IMR-90 (cell line): ENCODE results near the gene DNAJB8. TPM values are rescaled to one million over a fixed set of nuclear protein-coding genes. Genes with fewer than 3 reads are reported as not detected.

ENCODE experiments used
- ATAC-seq: fragments of 200-7000 bp; cut with Tn5 transposase; 2 replicates; pipeline ENCODE4 v1.9.1; 2020; ENCODE audit warnings: low read depth, mild to moderate bottlenecking, moderate library complexity
- BruUV-seq: library from RNA; stranded (reverse); fragments of 400-500 nt; replicated peaks from 2 replicates; lab custom pipeline; 2021; lab: Mats Ljungman, UMichigan
- CTCF ChIA-PET: fragments of 300-600 bp; formaldehyde crosslinking; extraction: SDS; loops from one replicate; lab custom pipeline; 2021; ENCODE audit warnings: antibody characterized with exemption; lab: Yijun Ruan, JAX
- POLR2A ChIA-PET: fragments of 300-600 bp; sonication (Branson Sonifier 250); formaldehyde crosslinking; loops from one replicate; lab custom pipeline; 2022; ENCODE audit warnings: antibody characterized with exemption; ENCODE audit not compliant: unreplicated experiment; lab: Charles Lee
- DNase-seq: peaks from one replicate; pipeline ENCODE4 v3.0.0; 2013
- H2AFZ ChIP-seq: replicated peaks from 2 replicates; pipeline ENCODE3; 2013; ENCODE audit warnings: low read length, mild to moderate bottlenecking; ENCODE audit not compliant: poor library complexity
- H2AK5ac ChIP-seq: 2 replicates; pipeline ENCODE4 v1.6.1; 2013; ENCODE audit warnings: low read depth, low read length, inconsistent platforms
- H2AK9ac ChIP-seq: replicated peaks from 2 replicates; pipeline ENCODE3; 2013; ENCODE audit warnings: mild to moderate bottlenecking, low read depth, low read length, moderate library complexity; ENCODE audit not compliant: poor library complexity
- H2BK120ac ChIP-seq: 2 replicates; pipeline ENCODE4 v1.6.1; 2013; ENCODE audit warnings: low read depth, low read length, inconsistent platforms
- H2BK15ac ChIP-seq: 3 replicates; pipeline ENCODE4 v1.6.1; 2013; ENCODE audit warnings: low read depth, low read length, inconsistent platforms
- H2BK20ac ChIP-seq: 2 replicates; pipeline ENCODE4 v1.6.1; 2013; ENCODE audit warnings: low read depth, mild to moderate bottlenecking, inconsistent platforms, low read length, moderate library complexity
- H2BK5ac ChIP-seq: 2 replicates; pipeline ENCODE4 v1.6.1; 2013; ENCODE audit warnings: mild to moderate bottlenecking, low read depth, low read length, inconsistent platforms; ENCODE audit not compliant: poor library complexity, severe bottlenecking
- H3K14ac ChIP-seq: replicated peaks from 2 replicates; pipeline ENCODE4 v1.6.1; 2013; ENCODE audit warnings: low read depth, low read length, inconsistent platforms
- H3K18ac ChIP-seq: 2 replicates; pipeline ENCODE4 v1.6.1; 2013; ENCODE audit warnings: low read depth, low read length, control low read depth
- H3K23ac ChIP-seq: 2 replicates; pipeline ENCODE4 v1.6.1; 2013; ENCODE audit warnings: low read depth, low read length, inconsistent platforms
- H3K27ac ChIP-seq: 2 replicates; pipeline ENCODE4 v1.5.1; 2013; ENCODE audit warnings: mild to moderate bottlenecking, control low read depth, low read length; ENCODE audit not compliant: insufficient read depth
- H3K27me3 ChIP-seq: 2 replicates; pipeline ENCODE4 v1.6.1; 2013; ENCODE audit warnings: low read length; ENCODE audit not compliant: control insufficient read depth, insufficient read depth
- H3K36me3 ChIP-seq: 2 replicates; pipeline ENCODE4 v1.6.1; 2013; ENCODE audit warnings: low read length, mixed read lengths; ENCODE audit not compliant: control insufficient read depth, insufficient read depth
- H3K4ac ChIP-seq: 2 replicates; pipeline ENCODE4 v1.6.1; 2013; ENCODE audit warnings: low read depth, low read length, inconsistent platforms
- H3K4me1 ChIP-seq: 2 replicates; pipeline ENCODE4 v1.6.1; 2013; ENCODE audit warnings: low read length, mixed read lengths; ENCODE audit not compliant: control insufficient read depth, insufficient read depth
- H3K4me2 ChIP-seq: 2 replicates; pipeline ENCODE4 v1.6.1; 2013; ENCODE audit warnings: low read depth, mild to moderate bottlenecking, control low read depth, low read length, moderate library complexity
- H3K4me3 ChIP-seq: 2 replicates; pipeline ENCODE4 v1.5.1; 2013; ENCODE audit warnings: low read depth, mild to moderate bottlenecking, control low read depth, low read length, moderate library complexity; ENCODE audit not compliant: insufficient read depth
- H3K56ac ChIP-seq: 2 replicates; pipeline ENCODE4 v1.6.1; 2013; ENCODE audit warnings: low read length, inconsistent platforms; ENCODE audit not compliant: insufficient read depth; ENCODE audit errors: extremely low read depth
- H3K79me1 ChIP-seq, 2 experiments: 2 replicates each; pipeline ENCODE4 v1.6.1; 2013; ENCODE audit warnings: low read length in 2 of 2, inconsistent platforms in 1 of 2, low read depth in 1 of 2
- H3K9ac ChIP-seq: 2 replicates; pipeline ENCODE4 v1.6.1; 2013; ENCODE audit warnings: low read depth, low read length, control low read depth
- H3K9me1 ChIP-seq: 2 replicates; pipeline ENCODE4 v1.6.1; 2013; ENCODE audit warnings: low read length, inconsistent platforms; ENCODE audit not compliant: insufficient read depth
- H3K9me3 ChIP-seq: 2 replicates; pipeline ENCODE4 v1.6.1; 2013; ENCODE audit warnings: low read length; ENCODE audit not compliant: control insufficient read depth, insufficient read depth
- H4K20me1 ChIP-seq: 2 replicates; pipeline ENCODE4 v1.6.1; 2013; ENCODE audit warnings: low read length, inconsistent platforms; ENCODE audit not compliant: insufficient read depth
- H4K5ac ChIP-seq: 2 replicates; pipeline ENCODE4 v1.6.1; 2013; ENCODE audit warnings: mild to moderate bottlenecking, low read depth, low read length, control low read depth
- H4K8ac ChIP-seq, 2 experiments: 2 replicates each; pipeline ENCODE4 v1.6.1; 2013; ENCODE audit warnings: low read depth in 2 of 2, low read length in 2 of 2, control low read depth in 1 of 2, inconsistent platforms in 1 of 2
- H4K91ac ChIP-seq: 2 replicates; pipeline ENCODE4 v1.6.1; 2013; ENCODE audit warnings: low read depth, low read length, inconsistent platforms; ENCODE audit not compliant: insufficient read depth
- BHLHE40 ChIP-seq: fragments of 150-350 bp; IDR thresholded peaks from 2 replicates; pipeline ENCODE4 v1.6.1; 2016; ENCODE audit warnings: mild to moderate bottlenecking, low read depth, low read length
- CEBPB ChIP-seq: IDR thresholded peaks from 2 replicates; pipeline ENCODE4 v1.6.1; 2012; ENCODE audit warnings: low read depth, low read length, improper control_type of control experiment
- CHD1 ChIP-seq: IDR thresholded peaks from 2 replicates; pipeline ENCODE4 v1.6.1; 2012; ENCODE audit warnings: low read depth, low read length, improper control_type of control experiment
- CTCF ChIP-seq: conservative IDR thresholded peaks from 2 replicates; pipeline ENCODE4 v1.5.1; 2012; ENCODE audit warnings: mild to moderate bottlenecking, low read depth, low read length, improper control_type of control experiment
- ELK1 ChIP-seq: fragments of 150-350 bp; IDR thresholded peaks from 2 replicates; pipeline ENCODE4 v1.6.1; 2016; ENCODE audit warnings: low read depth, mild to moderate bottlenecking, low read length, moderate library complexity, borderline replicate concordance
- FOS ChIP-seq: fragments of 150-350 bp; IDR thresholded peaks from 2 replicates; pipeline ENCODE4 v1.6.1; 2016; ENCODE audit warnings: low read depth, low read length
- MAFK ChIP-seq: IDR thresholded peaks from 2 replicates; pipeline ENCODE4 v1.6.1; 2012; ENCODE audit warnings: low read depth, low read length, improper control_type of control experiment
- MAZ ChIP-seq: IDR thresholded peaks from 2 replicates; pipeline ENCODE4 v1.6.1; 2012; ENCODE audit warnings: low read depth, mild to moderate bottlenecking, low read length, improper control_type of control experiment, moderate library complexity, borderline replicate concordance
- MXI1 ChIP-seq: IDR thresholded peaks from 2 replicates; pipeline ENCODE4 v1.6.1; 2012; ENCODE audit warnings: low read depth, mild to moderate bottlenecking, low read length, moderate library complexity, borderline replicate concordance
- NFE2L2 ChIP-seq: fragments of 150-350 bp; IDR thresholded peaks from 2 replicates; pipeline ENCODE4 v1.6.1; 2016; ENCODE audit warnings: low read depth, mild to moderate bottlenecking, low read length
- POLR2A ChIP-seq: IDR thresholded peaks from 2 replicates; pipeline ENCODE4 v1.6.1; 2012; ENCODE audit warnings: mild to moderate bottlenecking, low read depth, low read length
- RAD21 ChIP-seq: IDR thresholded peaks from 2 replicates; pipeline ENCODE4 v1.6.1; 2012; ENCODE audit warnings: low read length, improper control_type of control experiment
- RCOR1 ChIP-seq: IDR thresholded peaks from 2 replicates; pipeline ENCODE4 v1.6.1; 2012; ENCODE audit warnings: mild to moderate bottlenecking, low read length, improper control_type of control experiment; ENCODE audit not compliant: insufficient replicate concordance
- RFX5 ChIP-seq: IDR thresholded peaks from 2 replicates; pipeline ENCODE4 v1.8.0; 2012; ENCODE audit warnings: low read depth, mild to moderate bottlenecking, low read length, moderate library complexity
- SMC3 ChIP-seq: fragments of 150-350 bp; IDR thresholded peaks from 2 replicates; pipeline ENCODE4 v1.6.1; 2016; ENCODE audit warnings: low read depth, mild to moderate bottlenecking, antibody characterized with exemption, low read length, moderate library complexity
- USF2 ChIP-seq: fragments of 150-350 bp; IDR thresholded peaks from 2 replicates; pipeline ENCODE4 v1.6.1; 2017; ENCODE audit warnings: mild to moderate bottlenecking, antibody characterized with exemption, low read length, low read depth
- WGBS, 2 experiments: methylation state at CpG; one replicate each; pipeline versions ENCODE4 v1.1.5 to v1.1.7; 2013; ENCODE audit warnings: missing lambda C conversion rate in 2 of 2; ENCODE audit not compliant: insufficient read length in 1 of 2; ENCODE audit errors: extremely low coverage in 2 of 2; 5-methylcytosine and 5-hydroxymethylcytosine counted together
- dilution Hi-C: fragments of 300-500 bp; cut with HindIII; formaldehyde crosslinking; loops from one replicate; pipeline ENCODE4 v1.14.3; 2018; ENCODE audit warnings: low sequenced_read_pairs; ENCODE audit not compliant: unreplicated experiment
- in situ Hi-C: fragments of 300-500 bp; cut with MboI; formaldehyde crosslinking; loops from 3 replicates; pipeline ENCODE4 v1.14.3; 2019; ENCODE audit warnings: low sequenced_read_pairs, inconsistent platforms, mixed read lengths
- intact Hi-C: fragments of 100-400 bp; cut with micrococcal nuclease; formaldehyde crosslinking; loops from 2 replicates; pipeline ENCODE4 v1.10.0; 2022
- polyA plus RNA-seq, 3 experiments: library from polyadenylated mRNA; depleted of rRNA; stranded (reverse); fragments of >200 nt; gene quantifications; 2 replicates each; pipeline ENCODE4 v1.2.3, GENCODE V29; 2012; ENCODE audit warnings: low replicate concordance in 1 of 3
- total RNA-seq: library from RNA; depleted of rRNA; stranded (reverse); fragments of >200 nt; gene quantifications from 2 replicates; pipeline ENCODE4 v1.2.3, GENCODE V29; 2012

The DNAJB8 gene
- total and polyA plus RNA-seq, 2 of the 4 experiments (the other 2 are of a cell fraction): not detected

GRCh38 chr3:128515967-128516366, 49.3 kb upstream of the DNAJB8 start:
- H2BK20ac ChIP-seq: no peak overlapping the region
- no peak overlapping the region for H3K56ac ChIP-seq
- POLR2A ChIA-PET: no interaction called here
- no peak overlapping the region for H2AK9ac ChIP-seq
- no peak overlapping the region for H2BK5ac ChIP-seq
- H3K9me3 ChIP-seq: peaks cover 4% of the 10 kb centered on the region
- no peaks in the 10 kb centered on the region for H4K20me1 ChIP-seq
- no peak overlapping the region for H2BK15ac ChIP-seq
- no peak overlapping the region for H2AK5ac ChIP-seq
- H3K14ac ChIP-seq: no peak overlapping the region
- TF ChIP-seq POLR2A: no peak
- no peak for TF ChIP-seq CEBPB
- no peak for TF ChIP-seq MAZ
- no peak for TF ChIP-seq FOS
- TF ChIP-seq RFX5: no peak
- no peak for TF ChIP-seq CHD1
- TF ChIP-seq RAD21: no peak
- TF ChIP-seq MAFK: no peak
- no peak for TF ChIP-seq USF2
- no peak for TF ChIP-seq NFE2L2
- no peak for TF ChIP-seq CTCF
- no peak for TF ChIP-seq BHLHE40
- TF ChIP-seq SMC3: no peak
- TF ChIP-seq ELK1: no peak
- no peak for TF ChIP-seq MXI1
- TF ChIP-seq RCOR1: no peak
- H3K9me1 ChIP-seq: 0 out of 2 replicates have a peak, but pooled peaks cover 5% of the 10 kb centered on the region
- no peak overlapping the region for H3K9ac ChIP-seq
- no CpG with 5 or more reads among the region's 1 CpG for WGBS, 2 experiments
- no peak overlapping the region for H4K8ac ChIP-seq
- ATAC-seq: no peak
- peaks cover 23% of the 10 kb centered on the region for H3K27me3 ChIP-seq
- H3K4me2 ChIP-seq: no peak overlapping the region
- H3K23ac ChIP-seq: no peak overlapping the region
- no peak overlapping the region for H3K4ac ChIP-seq
- no peak overlapping the region for H3K18ac ChIP-seq
- no peaks in the 10 kb centered on the region for H3K4me1 ChIP-seq
- CTCF ChIA-PET: no interaction called here
- H2BK120ac ChIP-seq: no peak overlapping the region
- H4K5ac ChIP-seq: no peak overlapping the region
- H2AFZ ChIP-seq: no peak overlapping the region
- H3K27ac ChIP-seq: no peak overlapping the region
- intact Hi-C loops: no loop called here
- no peaks in the 10 kb centered on the region for H3K79me1 ChIP-seq
- in situ Hi-C loops: no loop called here
- H3K4me3 ChIP-seq: no peak overlapping the region
- dilution Hi-C loops: no loop called here
- BruUV-seq: no TSS peak
- H4K91ac ChIP-seq: no peak overlapping the region
- no peaks in the 10 kb centered on the region for H3K36me3 ChIP-seq
- no peak for DNase-seq
